GM10266 (cell line): ENCODE data around the gene KCNH8.

Source experiments
- DNase-seq: peaks from one replicate; pipeline ENCODE4 v3.0.0; 2012; ENCODE audit errors: extremely low spot score
- CTCF ChIP-seq: IDR thresholded peaks from 2 replicates; pipeline ENCODE4 v1.5.1; 2012; ENCODE audit warnings: mild to moderate bottlenecking, low read depth; ENCODE audit not compliant: control insufficient read depth, insufficient read depth; ENCODE audit errors: missing control alignments

Gene KCNH8

GRCh38 chr3:19206540-19206939 lies 58.2 kb downstream of the KCNH8 start:
- no peak for TF ChIP-seq CTCF
- no peak for DNase-seq

GRCh38 chr3:19213603-19214220 lies 65.4 kb downstream of the KCNH8 start:
- DNase-seq, result no peak
- peak; percentile 15 for TF ChIP-seq CTCF

GRCh38 chr3:19215427-19215826 lies 67.1 kb downstream of the KCNH8 start:
- no peak for TF ChIP-seq CTCF
- no peak for DNase-seq

GRCh38 chr3:19216669-19217337 lies 68.5 kb downstream of the KCNH8 start:
- DNase-seq, result no peak
- no peak for TF ChIP-seq CTCF

GRCh38 chr3:19220311-19220710 lies 72.0 kb downstream of the KCNH8 start:
- no peak for DNase-seq
- TF ChIP-seq CTCF, result no peak

- no peak for TF ChIP-seq CTCF
- no peak for DNase-seq
Measured at GRCh38 chr3:19221081-19221480, 72.8 kb downstream of the KCNH8 start.

- TF ChIP-seq CTCF, result no peak
- DNase-seq, result no peak
Measured at GRCh38 chr3:19226479-19226878, 78.2 kb downstream of the KCNH8 start.
